ENCODE results near the gene ADGRD1. TPM values are rescaled to one million over a fixed set of nuclear protein-coding genes. Genes with fewer than 3 reads are reported as not detected.

Gene ADGRD1
- total RNA-seq: 3.5 TPM in 1 of 2 replicates, not detected in the other

GRCh38 chr12:130953771-130954543, at the start of gene ADGRD1:
Gene ADGRD1 (plus strand): TSS chr12:130953907. CDS start chr12:130954466, 559 bp downstream.

Small RNAs within 50 kb of the gene (small RNA-seq; reads per million reads assigned to genes)
- gene RF00019 (ENCODE audit: low replicate concordance): not detected

Other genes with a start within 250 kb of the ADGRD1 start
- gene RIMBP2, start 237.6 kb upstream of the ADGRD1 start, total RNA-seq: not detected in 2 replicates
- 38.5 and 53.7 TPM in 2 replicates for gene STX2, start 114.7 kb upstream of the ADGRD1 start, total RNA-seq
- 505 and 583 TPM in 2 replicates for gene RAN, start 81.8 kb upstream of the ADGRD1 start, total RNA-seq

All from placental pericyte (primary cell).